ENCODE measurements around the gene TLR8. TPM values are rescaled to one million over a fixed set of nuclear protein-coding genes. Genes with fewer than 3 reads are reported as not detected.

The TLR8 gene
- total RNA-seq, 2 experiments from 2014 or later = not detected

GRCh38 chrX:12881914-12882313, 24.5 kb upstream of the TLR8 start:
- peaks cover 6% of the 10 kb centered on the region for H3K4me1 ChIP-seq (ENCODE audit: insufficient read depth, low read length, poor library complexity, severe bottlenecking)
- no TSS peak for BruUV-seq (replicated peaks)
- H3K36me3 ChIP-seq (ENCODE audit: insufficient read depth, low read length) = peaks cover 43% of the 10 kb centered on the region
- H4K20me1 ChIP-seq (ENCODE audit: insufficient read depth, low read length) = no peaks in the 10 kb centered on the region
- no peak overlapping the region for H3K4me2 ChIP-seq (ENCODE audit: low read length)
- H3K9me2 ChIP-seq (ENCODE audit: insufficient read depth, low read length) = no peaks in the 10 kb centered on the region
- no peak for DNase-seq (ENCODE audit: low spot score)
- no peaks in the 10 kb centered on the region for H3K9me3 ChIP-seq (ENCODE audit: low read length)
- POLR2A ChIA-PET = no interaction called here
- H3K79me2 ChIP-seq (ENCODE audit: insufficient read depth, low read depth, low read length) = no peaks in the 10 kb centered on the region
- H3K4me3 ChIP-seq (ENCODE audit: low read depth, low read length, poor library complexity, severe bottlenecking) = no peak overlapping the region
- CTCF ChIA-PET (ENCODE audit: unreplicated experiment) = no interaction called here
- H2AFZ ChIP-seq (ENCODE audit: low read length) = no peak overlapping the region
- H3K27ac ChIP-seq (ENCODE audit: low read depth, low read length, poor library complexity, severe bottlenecking) = no peak overlapping the region
- TF ChIP-seq EZH2phosphoT487 (IDR thresholded peaks at IDR 0.05; ENCODE audit: borderline replicate concordance, low read depth, low read length) (no peak), CTCF (conservative IDR thresholded peaks at IDR 0.05; ENCODE audit: low read length) (no peak)
- intact Hi-C loops (cut with micrococcal nuclease; ENCODE audit: unreplicated experiment) = no loop called here

- H2AFZ ChIP-seq (ENCODE audit: low read length) = no peak overlapping the region
- no peaks in the 10 kb centered on the region for H3K79me2 ChIP-seq (ENCODE audit: insufficient read depth, low read depth, low read length)
- CTCF ChIA-PET (ENCODE audit: unreplicated experiment) = no interaction called here
- intact Hi-C loops (cut with micrococcal nuclease; ENCODE audit: unreplicated experiment) = no loop called here
- H3K4me3 ChIP-seq (ENCODE audit: low read depth, low read length, poor library complexity, severe bottlenecking) = no peak overlapping the region
- H3K36me3 ChIP-seq (ENCODE audit: insufficient read depth, low read length) = peaks cover 55% of the 10 kb centered on the region
- no peak overlapping the region for H3K27ac ChIP-seq (ENCODE audit: low read depth, low read length, poor library complexity, severe bottlenecking)
- peaks cover 34% of the 10 kb centered on the region for H3K4me1 ChIP-seq (ENCODE audit: insufficient read depth, low read length, poor library complexity, severe bottlenecking)
- POLR2A ChIA-PET = interaction anchor here (0.9 kb wide), 1 partner anchor 10 kb away, joined by 3 read pairs; no protein-coding TSS in a partner anchor
- BruUV-seq (replicated peaks) = no TSS peak
- no peak overlapping the region for H3K4me2 ChIP-seq (ENCODE audit: low read length)
- TF ChIP-seq CTCF (conservative IDR thresholded peaks at IDR 0.05; ENCODE audit: low read length) = no peak
- no peak for TF ChIP-seq EZH2phosphoT487 (IDR thresholded peaks at IDR 0.05; ENCODE audit: borderline replicate concordance, low read depth, low read length)
- no peaks in the 10 kb centered on the region for H3K9me2 ChIP-seq (ENCODE audit: insufficient read depth, low read length)
- DNase-seq (ENCODE audit: low spot score) = no peak
- H4K20me1 ChIP-seq (ENCODE audit: insufficient read depth, low read length) = no peaks in the 10 kb centered on the region
- H3K9me3 ChIP-seq (ENCODE audit: low read length) = peaks cover 10% of the 10 kb centered on the region; the same call in 1 of the 2 replicates
Measured at GRCh38 chrX:12885508-12885907, 20.9 kb upstream of the TLR8 start.

- H3K4me1 ChIP-seq (ENCODE audit: insufficient read depth, low read length, poor library complexity, severe bottlenecking) = peaks cover 44% of the 10 kb centered on the region
- CTCF ChIA-PET (ENCODE audit: unreplicated experiment) = no interaction called here
- no peaks in the 10 kb centered on the region for H3K79me2 ChIP-seq (ENCODE audit: insufficient read depth, low read depth, low read length)
- intact Hi-C loops (cut with micrococcal nuclease; ENCODE audit: unreplicated experiment) = no loop called here
- H3K9me3 ChIP-seq (ENCODE audit: low read length) = peaks cover 10% of the 10 kb centered on the region; the same call in 1 of the 2 replicates
- TF ChIP-seq EZH2phosphoT487 (IDR thresholded peaks at IDR 0.05; ENCODE audit: borderline replicate concordance, low read depth, low read length) (no peak), CTCF (conservative IDR thresholded peaks at IDR 0.05; ENCODE audit: low read length) (no peak)
- no peak overlapping the region for H3K4me2 ChIP-seq (ENCODE audit: low read length)
- H2AFZ ChIP-seq (ENCODE audit: low read length) = no peak overlapping the region
- no peaks in the 10 kb centered on the region for H4K20me1 ChIP-seq (ENCODE audit: insufficient read depth, low read length)
- no peak for DNase-seq (ENCODE audit: low spot score)
- peaks cover 61% of the 10 kb centered on the region for H3K36me3 ChIP-seq (ENCODE audit: insufficient read depth, low read length)
- no peak overlapping the region for H3K4me3 ChIP-seq (ENCODE audit: low read depth, low read length, poor library complexity, severe bottlenecking)
- POLR2A ChIA-PET = no interaction called here
- no TSS peak for BruUV-seq (replicated peaks)
- no peaks in the 10 kb centered on the region for H3K9me2 ChIP-seq (ENCODE audit: insufficient read depth, low read length)
- no peak overlapping the region for H3K27ac ChIP-seq (ENCODE audit: low read depth, low read length, poor library complexity, severe bottlenecking)
Measured at GRCh38 chrX:12886545-12886944, 19.9 kb upstream of the TLR8 start.

Data from OCI-LY7 (cell line).